ENCODE measurements around the gene PKP1.

- TF ChIP-seq CTCF (IDR thresholded peaks at IDR 0.05) (no peak), ZFX (IDR thresholded peaks at IDR 0.05; ENCODE audit: borderline replicate concordance) (no peak)
These were observed 689 bp downstream of the PKP1 start for GRCh38 chr1:201283836-201284553.

Data from 22Rv1 (cell line).